ENCODE results near the gene MAP3K5. TPM values are rescaled to one million over a fixed set of nuclear protein-coding genes. Genes with fewer than 3 reads are reported as not detected.
A peak's percentile ranks its signal among the peaks of the same experiment; 100 is the strongest.

MAP3K5 gene
- total RNA-seq, 1 donor from 2014 or later = 6.1 TPM

- H3K4me1 Mint-ChIP-seq (ENCODE audit: low read depth) = peaks cover 36% of the 10 kb centered on the region
- intact Hi-C loops (cut with micrococcal nuclease) = no loop called here
- H3K4me3 Mint-ChIP-seq (ENCODE audit: low read depth) = no peak overlapping the region
Measured at GRCh38 chr6:136775548-136775947, 16.7 kb downstream of the MAP3K5 start.

DNA sequence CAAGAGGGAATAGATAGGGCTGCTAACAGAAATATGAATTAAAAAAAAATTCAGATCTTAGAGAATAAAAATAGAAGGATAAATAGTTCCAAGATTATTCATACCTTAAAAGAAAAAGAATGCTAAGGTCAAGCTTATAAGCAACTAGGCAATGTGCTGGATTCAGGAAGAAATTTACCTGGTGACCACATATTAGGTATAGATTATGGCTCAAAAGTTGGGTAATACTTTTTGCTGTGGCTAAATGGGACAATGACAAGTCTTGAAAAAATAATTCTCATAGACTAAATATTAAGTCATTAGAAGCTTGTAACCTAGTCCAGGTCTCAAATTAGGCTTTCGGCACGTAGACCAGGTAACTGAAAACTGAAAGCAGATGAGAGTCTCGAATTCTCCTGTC lies 17.2 kb downstream of the MAP3K5 start:
- H3K36me3 Mint-ChIP-seq (ENCODE audit: low read depth) = peaks cover 21% of the 10 kb centered on the region
- H3K4me1 Mint-ChIP-seq (ENCODE audit: low read depth) = peaks cover 36% of the 10 kb centered on the region
- intact Hi-C loops (cut with micrococcal nuclease) = no loop called here
- DNase-seq (ENCODE audit: low spot score) = no peak
- no peaks in the 10 kb centered on the region for H3K9me3 Mint-ChIP-seq
- H3K4me3 Mint-ChIP-seq (ENCODE audit: low read depth) = no peak overlapping the region
- no peak overlapping the region for H3K27ac Mint-ChIP-seq
- no peaks in the 10 kb centered on the region for H3K27me3 Mint-ChIP-seq (ENCODE audit: low read depth)

More at GRCh38 chr6:136775548-136775947, 16.7 kb downstream of the MAP3K5 start:
- Mint-ChIP-seq H3K9me3 (no peaks in the 10 kb centered on the region), H3K27me3 (ENCODE audit: low read depth) (no peaks in the 10 kb centered on the region), H3K36me3 (ENCODE audit: low read depth) (peaks cover 21% of the 10 kb centered on the region), H3K27ac (no peak overlapping the region)
- DNase-seq (ENCODE audit: low spot score) = no peak

DNA sequence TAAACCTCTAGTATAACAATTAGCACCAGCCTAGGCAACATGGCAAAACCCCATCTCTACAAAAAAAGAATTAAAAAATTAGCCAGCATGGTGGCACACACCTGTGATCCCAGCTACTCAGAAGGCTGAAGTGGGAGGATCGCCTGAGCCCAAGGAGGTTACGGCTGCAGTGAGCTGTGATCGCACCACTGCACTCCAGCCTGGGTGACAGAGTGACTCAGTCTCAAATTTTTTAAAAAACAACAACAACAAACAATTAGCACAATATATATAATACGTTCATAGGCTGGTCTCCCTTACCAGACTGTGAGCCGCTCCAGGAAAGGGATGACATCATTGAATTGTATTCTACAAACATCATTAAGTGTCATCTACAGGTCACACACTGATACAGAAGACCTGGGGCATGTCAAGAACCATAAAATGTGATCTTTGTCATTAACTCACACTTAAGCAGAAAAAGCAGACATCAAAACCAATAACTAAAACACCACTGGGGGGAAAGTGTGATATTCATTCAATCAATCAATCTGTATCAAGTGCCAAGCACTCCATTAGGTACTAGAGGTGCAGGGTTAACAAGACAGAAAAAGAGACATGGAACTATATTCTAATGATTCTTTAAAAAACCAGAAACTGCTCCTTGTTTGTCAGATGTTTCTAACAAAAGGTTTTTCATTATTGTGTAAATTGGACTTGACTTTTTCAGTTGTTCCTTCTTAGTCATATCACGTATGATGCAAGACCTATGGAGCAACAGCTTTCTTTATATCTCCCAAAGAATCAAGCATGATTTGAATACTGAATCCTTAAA lies 17.8 kb downstream of the MAP3K5 start:
- H3K4me3 Mint-ChIP-seq (ENCODE audit: low read depth) = no peak overlapping the region
- H3K4me1 Mint-ChIP-seq (ENCODE audit: low read depth) = peaks cover 34% of the 10 kb centered on the region

GRCh38 chr6:136773473-136773796 lies 18.8 kb downstream of the MAP3K5 start:
- Mint-ChIP-seq H3K9me3 (no peaks in the 10 kb centered on the region), H3K27ac (no peak overlapping the region), H3K4me3 (ENCODE audit: low read depth) (no peak overlapping the region), H3K27me3 (ENCODE audit: low read depth) (no peaks in the 10 kb centered on the region), H3K4me1 (ENCODE audit: low read depth) (peaks cover 37% of the 10 kb centered on the region), H3K36me3 (ENCODE audit: low read depth) (peaks cover 25% of the 10 kb centered on the region)
- no peak for DNase-seq (ENCODE audit: low spot score)
- intact Hi-C loops (cut with micrococcal nuclease) = no loop called here

More for the DNA sequence above, 17.8 kb downstream of the MAP3K5 start:
- intact Hi-C loops (cut with micrococcal nuclease) = no loop called here
- Mint-ChIP-seq H3K27me3 (ENCODE audit: low read depth) (no peaks in the 10 kb centered on the region), H3K36me3 (ENCODE audit: low read depth) (peaks cover 21% of the 10 kb centered on the region), H3K9me3 (no peaks in the 10 kb centered on the region), H3K27ac (peak overlapping the region; percentile 47)
- DNase-seq (ENCODE audit: low spot score) = no peak

DNA sequence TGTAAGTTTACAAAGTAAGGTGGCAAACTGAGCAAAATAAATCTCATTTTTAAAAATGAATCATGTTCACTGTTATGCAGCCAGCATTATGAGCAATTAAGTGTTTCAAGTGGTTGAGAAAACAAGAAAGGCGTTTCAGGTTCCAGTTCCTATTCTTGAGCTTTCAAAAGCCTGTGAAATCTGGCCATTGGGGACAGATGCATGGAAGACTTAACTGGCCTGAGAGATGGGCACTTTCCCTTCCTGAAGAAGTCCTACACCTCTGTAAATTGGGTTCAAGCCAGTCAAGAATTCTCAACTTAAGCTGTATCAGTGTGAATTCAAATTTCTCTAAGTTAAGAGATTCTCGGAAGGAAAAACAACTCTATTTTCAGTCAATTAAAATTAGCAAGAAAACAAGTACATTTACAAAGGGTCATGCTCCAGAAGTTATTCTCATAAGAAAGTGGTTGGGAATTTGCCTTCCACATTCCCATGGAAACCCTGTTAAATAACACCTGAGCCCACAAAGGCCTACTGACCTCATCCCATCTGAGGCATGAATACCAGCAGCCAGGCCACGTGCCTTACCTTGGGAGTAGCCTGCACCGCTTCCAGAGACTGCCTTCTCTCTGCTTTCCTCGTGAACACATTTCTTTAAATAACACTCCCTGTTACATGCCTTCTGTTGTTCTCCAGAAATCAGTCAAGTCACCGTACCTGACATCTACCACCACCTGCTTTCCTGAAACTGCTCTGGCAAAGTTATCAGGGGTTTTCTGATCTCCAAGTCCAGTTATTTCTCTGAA lies 19.4 kb downstream of the MAP3K5 start:
- H3K36me3 Mint-ChIP-seq (ENCODE audit: low read depth) = peaks cover 25% of the 10 kb centered on the region
- H3K27me3 Mint-ChIP-seq (ENCODE audit: low read depth) = no peaks in the 10 kb centered on the region
- H3K4me3 Mint-ChIP-seq (ENCODE audit: low read depth) = no peak overlapping the region
- H3K9me3 Mint-ChIP-seq = no peaks in the 10 kb centered on the region
- H3K27ac Mint-ChIP-seq = no peak overlapping the region
- peaks cover 40% of the 10 kb centered on the region for H3K4me1 Mint-ChIP-seq (ENCODE audit: low read depth)
- no peak for DNase-seq (ENCODE audit: low spot score)
- intact Hi-C loops (cut with micrococcal nuclease) = no loop called here

DNA sequence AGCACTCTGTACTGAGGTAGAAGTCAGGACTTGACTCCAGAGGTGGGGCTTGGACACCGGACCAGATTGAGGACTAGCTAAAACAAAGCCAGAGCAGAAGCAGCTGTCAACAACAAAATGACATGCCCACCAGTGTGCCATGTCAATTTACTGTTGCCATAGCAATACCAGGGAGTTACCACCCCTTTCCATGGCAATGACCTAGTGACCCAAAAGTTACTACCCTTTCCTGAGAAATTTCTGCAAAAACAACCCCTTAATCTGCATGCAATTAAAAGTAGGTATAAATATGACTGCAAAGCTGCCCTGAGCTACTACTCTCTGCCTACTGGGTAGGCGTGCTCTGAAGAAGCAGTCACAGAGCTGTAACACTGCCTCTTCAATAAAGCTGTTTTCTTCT lies 21.0 kb downstream of the MAP3K5 start:
- intact Hi-C loops (cut with micrococcal nuclease) = no loop called here
- no peaks in the 10 kb centered on the region for H3K27me3 Mint-ChIP-seq (ENCODE audit: low read depth)
- peaks cover 50% of the 10 kb centered on the region for H3K4me1 Mint-ChIP-seq (ENCODE audit: low read depth)
- no peaks in the 10 kb centered on the region for H3K9me3 Mint-ChIP-seq
- DNase-seq (ENCODE audit: low spot score) = no peak
- no peak overlapping the region for H3K27ac Mint-ChIP-seq
- peaks cover 20% of the 10 kb centered on the region for H3K36me3 Mint-ChIP-seq (ENCODE audit: low read depth)
- no peak overlapping the region for H3K4me3 Mint-ChIP-seq (ENCODE audit: low read depth)

GRCh38 chr6:136769759-136770158 lies 22.5 kb downstream of the MAP3K5 start:
- H3K27ac Mint-ChIP-seq = no peak overlapping the region
- no peaks in the 10 kb centered on the region for H3K27me3 Mint-ChIP-seq (ENCODE audit: low read depth)
- H3K36me3 Mint-ChIP-seq (ENCODE audit: low read depth) = peaks cover 13% of the 10 kb centered on the region
- H3K4me1 Mint-ChIP-seq (ENCODE audit: low read depth) = peaks cover 52% of the 10 kb centered on the region
- no peak overlapping the region for H3K4me3 Mint-ChIP-seq (ENCODE audit: low read depth)
- H3K9me3 Mint-ChIP-seq = no peaks in the 10 kb centered on the region
- intact Hi-C loops (cut with micrococcal nuclease) = no loop called here
- no peak for DNase-seq (ENCODE audit: low spot score)

DNA sequence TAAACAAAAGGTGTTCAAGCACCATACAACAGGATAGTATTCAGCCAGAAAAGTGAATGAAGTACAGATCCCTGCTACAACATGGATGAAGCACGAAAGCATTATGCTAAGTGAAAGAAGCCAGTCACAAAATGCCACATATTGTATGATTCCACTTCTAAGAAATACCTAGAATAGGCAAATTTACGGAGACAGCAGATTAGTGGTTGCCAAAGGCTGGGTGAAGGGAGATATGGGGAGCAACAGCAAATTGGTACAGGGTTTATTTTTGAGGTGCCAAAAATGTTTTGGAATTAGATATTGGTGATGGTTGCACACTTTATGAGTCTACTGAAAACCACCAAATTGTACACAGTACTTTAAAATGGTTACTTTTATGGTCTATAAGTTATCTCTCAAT lies 23.2 kb downstream of the MAP3K5 start:
- no peaks in the 10 kb centered on the region for H3K27me3 Mint-ChIP-seq (ENCODE audit: low read depth)
- peaks cover 8% of the 10 kb centered on the region for H3K36me3 Mint-ChIP-seq (ENCODE audit: low read depth)
- no peaks in the 10 kb centered on the region for H3K9me3 Mint-ChIP-seq
- no peak for DNase-seq (ENCODE audit: low spot score)
- H3K4me1 Mint-ChIP-seq (ENCODE audit: low read depth) = peaks cover 52% of the 10 kb centered on the region
- intact Hi-C loops (cut with micrococcal nuclease) = no loop called here
- no peak overlapping the region for H3K27ac Mint-ChIP-seq
- H3K4me3 Mint-ChIP-seq (ENCODE audit: low read depth) = no peak overlapping the region

- no peak overlapping the region for H3K27ac Mint-ChIP-seq
- peaks cover 55% of the 10 kb centered on the region for H3K4me1 Mint-ChIP-seq (ENCODE audit: low read depth)
- H3K9me3 Mint-ChIP-seq = no peaks in the 10 kb centered on the region
- H3K4me3 Mint-ChIP-seq (ENCODE audit: low read depth) = no peak overlapping the region
- H3K36me3 Mint-ChIP-seq (ENCODE audit: low read depth) = peaks cover 4% of the 10 kb centered on the region
- intact Hi-C loops (cut with micrococcal nuclease) = no loop called here
- no peaks in the 10 kb centered on the region for H3K27me3 Mint-ChIP-seq (ENCODE audit: low read depth)
- no peak for DNase-seq (ENCODE audit: low spot score)
Measured at GRCh38 chr6:136767570-136768309, 24.5 kb downstream of the MAP3K5 start.

DNA sequence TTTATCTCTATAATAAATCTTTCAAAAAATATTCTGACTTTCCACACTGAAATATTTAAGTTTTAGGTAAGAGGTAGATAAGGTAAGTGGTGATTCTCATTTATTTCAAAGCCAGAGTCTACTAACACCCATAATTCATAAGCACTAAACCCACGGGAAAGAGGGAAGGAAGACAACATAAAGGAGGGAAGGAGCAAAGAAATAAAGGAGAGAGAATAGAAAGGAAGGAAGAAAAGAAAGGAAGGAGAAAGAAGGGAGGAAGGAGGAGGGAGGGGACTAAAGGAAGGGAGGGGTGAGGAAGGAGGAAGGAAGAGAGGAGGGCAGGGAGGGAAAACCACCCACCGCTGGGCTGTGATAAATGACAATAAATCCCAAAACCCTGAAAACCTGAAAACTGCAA lies 25.2 kb downstream of the MAP3K5 start:
- DNase-seq (ENCODE audit: low spot score) = no peak
- Mint-ChIP-seq H3K4me1 (ENCODE audit: low read depth) (peaks cover 57% of the 10 kb centered on the region), H3K27me3 (ENCODE audit: low read depth) (no peaks in the 10 kb centered on the region), H3K4me3 (ENCODE audit: low read depth) (no peak overlapping the region), H3K27ac (no peak overlapping the region), H3K36me3 (ENCODE audit: low read depth) (peaks cover 4% of the 10 kb centered on the region), H3K9me3 (no peaks in the 10 kb centered on the region)
- intact Hi-C loops (cut with micrococcal nuclease) = no loop called here

- Mint-ChIP-seq H3K4me3 (ENCODE audit: low read depth) (no peak overlapping the region), H3K9me3 (no peaks in the 10 kb centered on the region), H3K27ac (no peak overlapping the region), H3K4me1 (ENCODE audit: low read depth) (peaks cover 65% of the 10 kb centered on the region), H3K36me3 (ENCODE audit: low read depth) (peaks cover 4% of the 10 kb centered on the region), H3K27me3 (ENCODE audit: low read depth) (no peaks in the 10 kb centered on the region)
- no peak for DNase-seq (ENCODE audit: low spot score)
- intact Hi-C loops (cut with micrococcal nuclease) = no loop called here
Measured at GRCh38 chr6:136766274-136766673, 26.0 kb downstream of the MAP3K5 start.

GRCh38 chr6:136764517-136764993 lies 27.7 kb downstream of the MAP3K5 start:
- peaks cover 4% of the 10 kb centered on the region for H3K36me3 Mint-ChIP-seq (ENCODE audit: low read depth)
- no peak for DNase-seq (ENCODE audit: low spot score)
- H3K9me3 Mint-ChIP-seq = no peaks in the 10 kb centered on the region
- H3K27me3 Mint-ChIP-seq (ENCODE audit: low read depth) = no peaks in the 10 kb centered on the region
- intact Hi-C loops (cut with micrococcal nuclease) = no loop called here
- peaks cover 71% of the 10 kb centered on the region for H3K4me1 Mint-ChIP-seq (ENCODE audit: low read depth)
- no peak overlapping the region for H3K4me3 Mint-ChIP-seq (ENCODE audit: low read depth)
- no peak overlapping the region for H3K27ac Mint-ChIP-seq
